ENCODE measurements around the gene SLBP.
"Not testable (repeated sequence)": the region's sequence is repeated elsewhere in the genome, so short reads cannot be mapped to it uniquely, and the experiment has no call there.

Gene SLBP

GRCh38 chr4:1708581-1708980, 3.5 kb downstream of the SLBP start:
- DNase-seq (ENCODE audit: low read depth) = no peak

GRCh38 chr4:1706358-1706757, 5.8 kb downstream of the SLBP start:
- no peak for DNase-seq (ENCODE audit: low read depth)

GRCh38 chr4:1705732-1706131, 6.4 kb downstream of the SLBP start:
- DNase-seq (ENCODE audit: low read depth) = no peak

GRCh38 chr4:1703867-1704266, 8.3 kb downstream of the SLBP start:
- no peak for DNase-seq (ENCODE audit: low read depth)

GRCh38 chr4:1701671-1702070, 10.4 kb downstream of the SLBP start:
- not testable (repeated sequence) for DNase-seq (ENCODE audit: low read depth)

- no peak for DNase-seq (ENCODE audit: low read depth)
Observed at GRCh38 chr4:1695913-1696312, 16.2 kb downstream of the SLBP start.

- DNase-seq (ENCODE audit: low read depth) = no peak
Observed at GRCh38 chr4:1693131-1693896, 18.8 kb downstream of the SLBP start.

GRCh38 chr4:1691737-1692373, 20.3 kb downstream of the SLBP start:
- no peak for DNase-seq (ENCODE audit: low read depth)

GRCh38 chr4:1690698-1691097, 21.4 kb downstream of the SLBP start:
- no peak for DNase-seq (ENCODE audit: low read depth)

GRCh38 chr4:1686440-1687036, 25.6 kb downstream of the SLBP start:
- DNase-seq (ENCODE audit: low read depth) = no peak

- DNase-seq (ENCODE audit: low read depth) = no peak
Observed at GRCh38 chr4:1685235-1686150, 26.6 kb downstream of the SLBP start.

GRCh38 chr4:1684506-1685234, 27.4 kb downstream of the SLBP start:
- no peak for DNase-seq (ENCODE audit: low read depth)

- no peak for DNase-seq (ENCODE audit: low read depth)
Observed at GRCh38 chr4:1683736-1684505, 28.2 kb downstream of the SLBP start, which contains the start of gene FAM53A. FAM53A (minus strand) TSS chr4:1684313; CDS start chr4:1668741, 15,572 bp downstream.

- DNase-seq (ENCODE audit: low read depth) = peak; percentile 64
Observed at GRCh38 chr4:1683261-1683735, 28.8 kb downstream of the SLBP start.

GRCh38 chr4:1682860-1683259, 29.3 kb downstream of the SLBP start:
- DNase-seq (ENCODE audit: low read depth) = no peak

- no peak for DNase-seq (ENCODE audit: low read depth)
Observed at GRCh38 chr4:1678244-1678643, 33.9 kb downstream of the SLBP start.

GRCh38 chr4:1676605-1677525, 35.3 kb downstream of the SLBP start:
- no peak for DNase-seq (ENCODE audit: low read depth)

GRCh38 chr4:1675802-1676137, 36.3 kb downstream of the SLBP start:
- no peak for DNase-seq (ENCODE audit: low read depth)

GRCh38 chr4:1675136-1675801, 36.9 kb downstream of the SLBP start:
- DNase-seq (ENCODE audit: low read depth) = no peak
